Activated CD4-positive, alpha-beta T cell treated with anti-CD3 and anti-CD28 coated beads for 36 hours (primary cell): Measurements from ENCODE around the gene CACHD1. TPM values are rescaled to one million over a fixed set of nuclear protein-coding genes. Genes with fewer than 3 reads are reported as not detected.
"Not testable (repeated sequence)": the region's sequence is repeated elsewhere in the genome, so short reads cannot be mapped to it uniquely, and the experiment has no call there.

ENCODE experiments used
- ATAC-seq: fragments of 200-7000 bp; cut with Tn5 transposase; one replicate; pipeline ENCODE4 v1.10.0; 2021; ENCODE audit warnings: mild to moderate bottlenecking, moderate library complexity
- CTCF ChIA-PET: fragments of 350-600 bp; sonication (Branson Sonifier 250); formaldehyde crosslinking; loops from one replicate; lab custom pipeline; 2021; ENCODE audit warnings: antibody characterized with exemption; lab: Charles Lee
- POLR2A ChIA-PET: fragments of 350-600 bp; sonication (Branson Sonifier 250); formaldehyde crosslinking; loops from one replicate; lab custom pipeline; 2021; ENCODE audit warnings: antibody characterized with exemption, inconsistent platforms; lab: Charles Lee
- DNase-seq: peaks from one replicate; pipeline ENCODE4 v3.0.0-alpha.2; 2020
- H3K27ac Mint-ChIP-seq: one replicate; pipeline ENCODE4 v1.8.0; 2021; ENCODE audit warnings: mixed read lengths
- H3K27me3 Mint-ChIP-seq: one replicate; pipeline ENCODE4 v1.8.0; 2021; ENCODE audit warnings: mixed read lengths
- H3K36me3 Mint-ChIP-seq: one replicate; pipeline ENCODE4 v1.8.0; 2021; ENCODE audit warnings: low read depth, mixed read lengths
- H3K4me1 Mint-ChIP-seq: one replicate; pipeline ENCODE4 v1.8.0; 2021; ENCODE audit warnings: mixed read lengths
- H3K4me3 Mint-ChIP-seq: one replicate; pipeline ENCODE4 v1.8.0; 2021; ENCODE audit warnings: mild to moderate bottlenecking, moderate library complexity, mixed read lengths
- H3K9me3 Mint-ChIP-seq: one replicate; pipeline ENCODE4 v1.8.0; 2021; ENCODE audit warnings: low read depth, mixed read lengths
- intact Hi-C, 2 experiments: fragments of 100-400 bp; cut with DNase I in 1 of 2; cut with micrococcal nuclease in 1 of 2; formaldehyde crosslinking; loops; one replicate each; pipeline versions ENCODE4 v1.14.2 to v1.15.1; 2022 to 2024; cut with DNase I, micrococcal nuclease
- total RNA-seq, 2 experiments: library from RNA; stranded (reverse); gene quantifications; one replicate each; pipeline ENCODE4 v1.2.3, GENCODE V29; 2021

The CACHD1 gene
- total RNA-seq, 2 experiments from 2014 or later, result 1.9 to 2.3 TPM

DNA sequence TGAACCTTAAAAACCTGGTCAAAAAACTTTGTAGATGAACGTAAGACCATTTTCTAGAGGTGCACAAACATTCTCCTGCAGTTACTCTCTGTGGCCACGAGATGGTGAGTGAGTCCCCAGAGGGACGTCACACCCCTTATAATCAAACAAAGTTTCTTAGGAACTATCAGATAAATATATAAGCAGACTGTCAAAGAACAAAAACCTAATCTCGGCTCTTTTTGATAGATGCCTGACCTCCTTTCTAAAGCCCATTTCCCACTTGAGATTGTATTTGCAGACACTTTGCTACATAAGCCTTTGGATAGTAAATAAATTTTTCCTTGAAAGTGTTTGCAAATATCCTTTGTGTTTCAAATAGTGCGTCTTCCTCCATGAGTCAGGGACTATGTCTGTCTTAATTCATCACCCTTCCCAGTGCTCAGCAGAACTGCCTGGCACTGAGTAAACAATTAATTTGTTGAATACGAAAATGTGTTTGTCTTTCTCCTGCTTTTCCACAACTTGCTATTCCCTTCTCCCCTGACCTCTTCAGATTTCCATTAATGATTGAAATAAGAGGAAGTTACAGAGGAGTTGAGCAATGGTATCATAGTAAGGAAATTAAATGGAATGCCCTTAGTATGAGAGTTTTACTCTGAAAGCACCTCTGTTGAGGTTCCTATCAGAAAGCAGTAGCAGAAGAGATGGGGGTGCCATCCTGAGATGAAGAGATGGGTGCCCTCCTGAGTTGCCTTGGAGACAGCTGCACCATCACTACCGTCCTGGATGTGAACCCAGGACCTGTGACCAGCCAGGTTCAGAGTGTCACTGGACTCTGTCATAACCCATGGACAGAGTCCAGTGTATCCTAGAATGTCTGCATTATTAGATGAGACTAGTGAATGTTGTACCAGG lies 217.1 kb downstream of the CACHD1 start:
- no peaks in the 10 kb centered on the region for H3K27me3 Mint-ChIP-seq
- ATAC-seq (peak; percentile 76), DNase-seq (peak; percentile 51)
- CTCF ChIA-PET, result no interaction called here
- H3K27ac Mint-ChIP-seq, result no peak overlapping the region
- H3K9me3 Mint-ChIP-seq, result no peaks in the 10 kb centered on the region
- no peak overlapping the region for H3K4me3 Mint-ChIP-seq
- no peaks in the 10 kb centered on the region for H3K36me3 Mint-ChIP-seq
- POLR2A ChIA-PET, result no interaction called here
- H3K4me1 Mint-ChIP-seq, result peaks cover 5% of the 10 kb centered on the region
- intact Hi-C loops, result loop anchor here (1.0 to 10.0 kb wide), 6 partner anchors 58 to 1000 kb away; partner anchors contain the start of gene RAVER2 (in 1 of the 2)

DNA sequence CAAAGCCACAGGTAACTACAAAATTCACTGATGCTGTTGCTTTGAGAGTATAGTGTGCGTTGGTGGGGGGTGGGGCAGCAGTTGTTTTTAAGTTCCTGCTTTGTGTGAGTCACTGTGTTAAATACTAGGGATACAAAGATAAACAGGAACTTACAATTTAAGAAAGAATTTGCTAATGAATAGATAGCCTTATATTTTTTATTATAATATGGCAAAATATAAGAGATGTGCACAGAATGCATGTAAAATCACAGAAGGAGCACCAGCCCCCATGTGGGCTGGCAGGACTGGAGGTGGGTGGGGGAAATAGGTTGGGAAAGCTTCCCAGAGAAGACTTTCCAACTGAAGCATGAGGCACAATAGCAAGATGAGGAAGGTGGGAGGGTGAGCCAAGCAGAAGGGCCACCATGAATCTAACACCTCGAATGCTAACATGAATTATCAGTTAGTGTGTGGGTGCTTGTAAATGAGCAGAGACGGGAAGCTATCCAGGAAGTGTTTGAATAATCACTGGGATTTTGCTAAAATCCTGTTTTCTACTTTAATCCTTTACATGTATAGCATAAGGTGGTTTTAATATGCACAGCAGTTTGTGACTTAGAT lies 217.9 kb downstream of the CACHD1 start:
- no peaks in the 10 kb centered on the region for H3K9me3 Mint-ChIP-seq
- no peaks in the 10 kb centered on the region for H3K27me3 Mint-ChIP-seq
- H3K4me1 Mint-ChIP-seq, result peaks cover 5% of the 10 kb centered on the region
- ChIA-PET POLR2A (no interaction called here), CTCF (interaction anchor here (0.7 to 2.7 kb wide), 3 partner anchors 9 to 575 kb away, joined by 4 to 12 read pairs (median 4); no protein-coding TSS in a partner anchor)
- ATAC-seq, result no peak
- no peak for DNase-seq
- intact Hi-C loops, result loop anchor here (2.0 to 10.0 kb wide), 4 partner anchors 57 to 999 kb away; partner anchors contain the start of gene RAVER2 (in 1 of the 2)
- H3K36me3 Mint-ChIP-seq, result no peaks in the 10 kb centered on the region
- H3K4me3 Mint-ChIP-seq, result no peak overlapping the region
- no peak overlapping the region for H3K27ac Mint-ChIP-seq

GRCh38 chr1:64691626-64692025 lies 221.7 kb downstream of the CACHD1 start:
- no peaks in the 10 kb centered on the region for H3K9me3 Mint-ChIP-seq
- intact Hi-C loops, result no loop called here
- peak overlapping the region; percentile 11 for H3K27ac Mint-ChIP-seq
- DNase-seq, result no peak
- ChIA-PET POLR2A (no interaction called here), CTCF (no interaction called here)
- peak; percentile 74 for ATAC-seq
- no peaks in the 10 kb centered on the region for H3K36me3 Mint-ChIP-seq
- H3K27me3 Mint-ChIP-seq, result no peaks in the 10 kb centered on the region
- H3K4me1 Mint-ChIP-seq, result peaks cover 5% of the 10 kb centered on the region
- H3K4me3 Mint-ChIP-seq, result no peak overlapping the region

GRCh38 chr1:64692911-64693310 lies 223.0 kb downstream of the CACHD1 start:
- Mint-ChIP-seq H3K4me1 (peaks cover 5% of the 10 kb centered on the region), H3K9me3 (no peaks in the 10 kb centered on the region), H3K36me3 (no peaks in the 10 kb centered on the region), H3K27ac (no peak overlapping the region), H3K4me3 (no peak overlapping the region), H3K27me3 (no peaks in the 10 kb centered on the region)
- CTCF ChIA-PET, result interaction anchor here (0.9 to 1.6 kb wide), 2 partner anchors 9 to 132 kb away, joined by 3 to 4 read pairs; no protein-coding TSS in a partner anchor
- POLR2A ChIA-PET, result no interaction called here
- intact Hi-C loops, result no loop called here
- no peak for DNase-seq
- ATAC-seq, result no peak

- no peak for ATAC-seq
- H3K27me3 Mint-ChIP-seq, result no peaks in the 10 kb centered on the region
- intact Hi-C loops, result no loop called here
- DNase-seq, result no peak
- H3K4me3 Mint-ChIP-seq, result no peak overlapping the region
- H3K9me3 Mint-ChIP-seq, result no peaks in the 10 kb centered on the region
- POLR2A ChIA-PET, result no interaction called here
- CTCF ChIA-PET, result interaction anchor here (0.9 to 1.6 kb wide), 2 partner anchors 10 to 132 kb away, joined by 3 to 4 read pairs; no protein-coding TSS in a partner anchor
- H3K4me1 Mint-ChIP-seq, result peaks cover 5% of the 10 kb centered on the region
- H3K36me3 Mint-ChIP-seq, result no peaks in the 10 kb centered on the region
- H3K27ac Mint-ChIP-seq, result no peak overlapping the region
Measured at GRCh38 chr1:64693406-64693805, 223.5 kb downstream of the CACHD1 start.

- intact Hi-C loops, result no loop called here
Measured at GRCh38 chr1:64696879-64697278, 226.9 kb downstream of the CACHD1 start.

DNA sequence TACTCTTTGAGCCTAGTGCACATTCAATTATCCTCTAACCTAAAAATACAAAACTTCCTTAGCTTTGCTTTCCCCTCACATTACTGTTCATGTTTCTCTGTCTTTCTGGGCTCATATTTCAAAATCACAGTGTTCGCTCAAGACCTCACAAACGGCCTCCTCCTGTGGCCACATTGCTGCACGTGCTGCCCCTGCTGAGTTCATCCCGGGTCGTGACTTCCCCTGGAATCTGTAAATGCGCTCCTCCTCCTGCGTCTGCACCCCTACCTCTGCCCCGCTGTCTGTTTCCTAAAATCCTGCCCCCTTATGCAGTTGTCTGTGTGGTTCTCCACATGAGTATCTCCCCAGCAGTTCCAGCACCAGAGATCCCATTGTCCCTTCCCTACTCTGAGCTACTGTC lies 229.4 kb downstream of the CACHD1 start:
- Mint-ChIP-seq H3K4me1 (no peaks in the 10 kb centered on the region), H3K27me3 (peaks cover 7% of the 10 kb centered on the region), H3K4me3 (no peak overlapping the region), H3K36me3 (no peaks in the 10 kb centered on the region), H3K27ac (no peak overlapping the region), H3K9me3 (no peaks in the 10 kb centered on the region)
- ChIA-PET POLR2A (no interaction called here), CTCF (no interaction called here)
- ATAC-seq (no peak), DNase-seq (no peak)
- intact Hi-C loops, result no loop called here

More at GRCh38 chr1:64696879-64697278, 226.9 kb downstream of the CACHD1 start:
- POLR2A ChIA-PET, result no interaction called here
- CTCF ChIA-PET, result interaction anchor here (0.7 to 1.0 kb wide), 2 partner anchors 33 to 843 kb away, joined by 3 read pairs; no protein-coding TSS in a partner anchor
- H3K4me1 Mint-ChIP-seq, result no peaks in the 10 kb centered on the region
- no peak for ATAC-seq
- no peak overlapping the region for H3K27ac Mint-ChIP-seq
- H3K27me3 Mint-ChIP-seq, result peaks cover 4% of the 10 kb centered on the region
- no peak for DNase-seq
- no peaks in the 10 kb centered on the region for H3K9me3 Mint-ChIP-seq
- no peaks in the 10 kb centered on the region for H3K36me3 Mint-ChIP-seq
- H3K4me3 Mint-ChIP-seq, result no peak overlapping the region

GRCh38 chr1:64701071-64701470 lies 231.1 kb downstream of the CACHD1 start:
- no peaks in the 10 kb centered on the region for H3K4me1 Mint-ChIP-seq
- intact Hi-C loops, result no loop called here
- POLR2A ChIA-PET, result no interaction called here
- H3K9me3 Mint-ChIP-seq, result no peaks in the 10 kb centered on the region
- H3K27ac Mint-ChIP-seq, result no peak overlapping the region
- H3K27me3 Mint-ChIP-seq, result peaks cover 7% of the 10 kb centered on the region
- DNase-seq, result no peak
- CTCF ChIA-PET, result interaction anchor here (1.0 kb wide), 1 partner anchor 128 kb away, joined by 3 read pairs; no protein-coding TSS in a partner anchor
- no peak for ATAC-seq
- H3K36me3 Mint-ChIP-seq, result no peaks in the 10 kb centered on the region
- no peak overlapping the region for H3K4me3 Mint-ChIP-seq

- ATAC-seq (no peak), DNase-seq (no peak)
- no peak overlapping the region for H3K27ac Mint-ChIP-seq
- CTCF ChIA-PET, result no interaction called here
- POLR2A ChIA-PET, result no interaction called here
- no peaks in the 10 kb centered on the region for H3K36me3 Mint-ChIP-seq
- no peaks in the 10 kb centered on the region for H3K4me1 Mint-ChIP-seq
- intact Hi-C loops, result no loop called here
- H3K27me3 Mint-ChIP-seq, result peaks cover 7% of the 10 kb centered on the region
- H3K9me3 Mint-ChIP-seq, result no peaks in the 10 kb centered on the region
- no peak overlapping the region for H3K4me3 Mint-ChIP-seq
Measured at GRCh38 chr1:64701886-64702285, 232.0 kb downstream of the CACHD1 start.

GRCh38 chr1:64702670-64703069 lies 232.7 kb downstream of the CACHD1 start:
- intact Hi-C loops, H3K9me3 Mint-ChIP-seq, DNase-seq, H3K4me1 Mint-ChIP-seq, ATAC-seq, H3K4me3 Mint-ChIP-seq, H3K36me3 Mint-ChIP-seq, H3K27me3 Mint-ChIP-seq, POLR2A ChIA-PET, H3K27ac Mint-ChIP-seq: not testable (repeated sequence)
- CTCF ChIA-PET, result interaction anchor here (0.6 kb wide), 1 partner anchor 27 kb away, joined by 3 read pairs; no protein-coding TSS in a partner anchor

DNA sequence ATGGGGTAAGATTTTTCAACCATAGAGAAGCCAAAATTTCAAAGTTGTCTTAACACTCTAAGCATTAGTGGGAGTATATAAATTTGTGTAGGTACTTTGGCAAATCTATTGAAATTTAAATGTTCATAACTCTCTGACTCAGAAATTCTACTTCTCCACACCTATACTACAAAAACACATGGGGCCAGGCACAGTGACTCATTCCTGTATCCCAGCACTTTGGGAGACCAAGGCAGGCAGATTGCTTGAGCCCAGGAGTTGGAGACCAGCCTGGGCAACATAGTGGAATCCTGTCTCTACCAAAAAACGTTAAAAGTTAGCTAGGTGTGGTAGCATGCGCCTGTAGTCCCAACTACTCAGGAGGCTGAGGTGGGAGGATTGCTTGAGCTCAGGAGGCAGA lies 233.7 kb downstream of the CACHD1 start:
- Mint-ChIP-seq H3K27me3 (peaks cover 7% of the 10 kb centered on the region), H3K4me1 (no peaks in the 10 kb centered on the region), H3K9me3 (no peaks in the 10 kb centered on the region), H3K27ac (no peak overlapping the region), H3K4me3 (no peak overlapping the region), H3K36me3 (no peaks in the 10 kb centered on the region)
- peak; percentile 13 for DNase-seq
- intact Hi-C loops, result no loop called here
- ATAC-seq, result peak; percentile 19
- ChIA-PET CTCF (interaction anchor here (1.2 kb wide), 1 partner anchor 429 kb away, joined by 3 read pairs; no protein-coding TSS in a partner anchor), POLR2A (no interaction called here)
